BJ (cell line): ENCODE measurements around the gene SPG11. TPM values are rescaled to one million over a fixed set of nuclear protein-coding genes. Genes with fewer than 3 reads are reported as not detected.

Experiments used
- CTCF ChIA-PET: fragments of 350-600 bp; formaldehyde crosslinking; extraction: SDS; loops from one replicate; lab custom pipeline; 2021; ENCODE audit warnings: antibody characterized with exemption, inconsistent platforms; lab: Yijun Ruan, JAX
- POLR2A ChIA-PET: fragments of 300-600 bp; sonication (Branson Sonifier 250); formaldehyde crosslinking; extraction: SDS; loops from one replicate; lab custom pipeline; 2021; ENCODE audit warnings: antibody characterized with exemption; lab: Charles Lee
- DNase-seq: peaks from one replicate; pipeline ENCODE4 v3.0.0-alpha.2; 2011; ENCODE audit warnings: low read depth
- H3K27me3 ChIP-seq: 2 replicates; pipeline ENCODE4 v1.6.0; 2011; ENCODE audit warnings: low read length; ENCODE audit not compliant: control insufficient read depth, insufficient read depth
- H3K36me3 ChIP-seq: 2 replicates; pipeline ENCODE4 v1.5.1; 2011; ENCODE audit warnings: low read length; ENCODE audit not compliant: control insufficient read depth, insufficient read depth
- H3K4me3 ChIP-seq: 2 replicates; pipeline ENCODE4 v1.5.1; 2011; ENCODE audit warnings: low read depth, mild to moderate bottlenecking, control low read depth, low read length
- CTCF ChIP-seq: IDR thresholded peaks from 2 replicates; pipeline ENCODE4 v1.5.1; 2011; ENCODE audit warnings: low read depth, mild to moderate bottlenecking, control low read depth, inconsistent platforms, low read length, moderate library complexity; ENCODE audit not compliant: insufficient read depth
- polyA plus RNA-seq: library from polyadenylated mRNA; depleted of rRNA; stranded (reverse); fragments of >200 nt; gene quantifications from 2 replicates; pipeline ENCODE4 v1.2.3, GENCODE V29; 2011

SPG11 gene
- polyA plus RNA-seq, 1 experiment: 60.6 TPM

- ChIA-PET POLR2A (no interaction called here), CTCF (interaction anchor here (0.9 to 5.6 kb wide), 4 partner anchors 10 to 157 kb away, joined by 4 to 51 read pairs (median 13); partner anchors contain the start of gene TRIM69)
- no peaks in the 10 kb centered on the region for H3K27me3 ChIP-seq
- no peak for DNase-seq
- no peak for TF ChIP-seq CTCF
- no peak overlapping the region for H3K4me3 ChIP-seq
- peaks cover 8% of the 10 kb centered on the region for H3K36me3 ChIP-seq
Observed at GRCh38 chr15:44580105-44580504, 83.4 kb downstream of the SPG11 start.

- POLR2A ChIA-PET: no interaction called here
- TF ChIP-seq CTCF: no peak
- CTCF ChIA-PET: interaction anchor here (0.6 to 1.3 kb wide), 4 partner anchors 22 to 164 kb away, joined by 3 read pairs; partner anchors contain the start of gene SPG11
Observed at GRCh38 chr15:44574734-44575133, 88.7 kb downstream of the SPG11 start.

GRCh38 chr15:44573386-44573785 lies 90.1 kb downstream of the SPG11 start:
- no peak for TF ChIP-seq CTCF
- CTCF ChIA-PET: interaction anchor here (0.6 kb wide), 1 partner anchor 27 kb away, joined by 3 read pairs; no protein-coding TSS in a partner anchor
- POLR2A ChIA-PET: no interaction called here
- H3K27me3 ChIP-seq: no peaks in the 10 kb centered on the region
- no peak overlapping the region for H3K4me3 ChIP-seq
- DNase-seq: no peak
- peaks cover 15% of the 10 kb centered on the region for H3K36me3 ChIP-seq

More at GRCh38 chr15:44574734-44575133, 88.7 kb downstream of the SPG11 start:
- Histone ChIP-seq H3K4me3 (no peak overlapping the region), H3K36me3 (peaks cover 14% of the 10 kb centered on the region), H3K27me3 (no peaks in the 10 kb centered on the region)
- DNase-seq: no peak

GRCh38 chr15:44570361-44570760 lies 93.1 kb downstream of the SPG11 start:
- no peaks in the 10 kb centered on the region for H3K27me3 ChIP-seq

GRCh38 chr15:44569316-44569715 lies 94.1 kb downstream of the SPG11 start:
- peaks cover 22% of the 10 kb centered on the region for H3K36me3 ChIP-seq
- CTCF ChIA-PET: interaction anchor here (0.7 to 2.7 kb wide), 3 partner anchors 10 to 39 kb away, joined by 3 to 16 read pairs (median 3); no protein-coding TSS in a partner anchor
- POLR2A ChIA-PET: no interaction called here
- no peak for DNase-seq
- TF ChIP-seq CTCF: no peak
- no peaks in the 10 kb centered on the region for H3K27me3 ChIP-seq
- no peak overlapping the region for H3K4me3 ChIP-seq

More at GRCh38 chr15:44570361-44570760, 93.1 kb downstream of the SPG11 start:
- Histone ChIP-seq H3K4me3 (no peak overlapping the region), H3K36me3 (peaks cover 23% of the 10 kb centered on the region)
- no peak for DNase-seq
- no peak for TF ChIP-seq CTCF
- POLR2A ChIA-PET: no interaction called here
- CTCF ChIA-PET: interaction anchor here (1.7 to 2.7 kb wide), 2 partner anchors 9 to 14 kb away, joined by 6 to 16 read pairs; no protein-coding TSS in a partner anchor
